ENCODE data around the gene DEUP1.

DEUP1 gene

DNA sequence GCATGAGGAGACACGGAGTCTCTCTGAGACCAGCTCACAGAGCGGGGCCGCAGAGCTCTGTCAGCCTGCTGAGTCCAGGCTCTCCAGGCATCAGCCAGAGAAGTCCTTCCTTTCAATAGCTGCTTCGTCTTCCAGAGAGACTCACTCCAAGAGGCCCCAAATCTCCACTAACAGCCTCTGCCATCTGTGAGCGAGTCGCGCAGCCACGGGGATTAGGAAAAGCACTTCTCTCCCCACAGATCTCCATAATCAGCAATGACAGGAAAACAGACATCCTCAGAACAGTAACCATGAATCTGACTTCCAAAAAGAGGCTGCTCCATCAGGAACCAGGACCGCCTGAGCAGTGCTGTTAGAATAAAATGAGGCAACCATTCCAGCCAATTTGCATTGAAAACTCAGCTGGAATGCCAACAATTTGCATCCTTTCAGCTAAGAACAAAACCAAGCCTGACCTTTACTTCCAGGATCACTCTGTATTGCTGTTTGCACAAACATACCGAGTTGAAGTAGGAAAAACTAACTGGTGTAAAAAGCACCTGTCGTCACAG lies 147.2 kb downstream of the DEUP1 start:
- Histone ChIP-seq H3K9me3 (ENCODE audit: low read length) (no peaks in the 10 kb centered on the region), H3K4me2 (ENCODE audit: low read length) (no peak overlapping the region), H3K27ac (ENCODE audit: low read depth, low read length, poor library complexity, severe bottlenecking) (no peak overlapping the region), H3K4me3 (ENCODE audit: low read depth, low read length, poor library complexity, severe bottlenecking) (no peak overlapping the region), H3K9me2 (ENCODE audit: low read depth, low read length) (no peaks in the 10 kb centered on the region), H3K36me3 (ENCODE audit: insufficient read depth, low read length) (no peaks in the 10 kb centered on the region), H3K79me2 (ENCODE audit: insufficient read depth, low read length) (no peaks in the 10 kb centered on the region), H4K20me1 (ENCODE audit: insufficient read depth, low read length) (no peaks in the 10 kb centered on the region), H3K9ac (ENCODE audit: low read length) (no peak overlapping the region), H3K4me1 (ENCODE audit: insufficient read depth, low read length, severe bottlenecking) (no peaks in the 10 kb centered on the region), H2AFZ (ENCODE audit: low read length) (no peak overlapping the region), H3K27me3 (ENCODE audit: insufficient read depth, low read length) (no peaks in the 10 kb centered on the region), H3F3A (ENCODE audit: insufficient read depth, low read length) (no peaks in the 10 kb centered on the region)
- TF ChIP-seq EZH2 (IDR thresholded peaks at IDR 0.05; ENCODE audit: borderline replicate concordance, low read length) (no peak), CTCF (IDR thresholded peaks at IDR 0.05; ENCODE audit: low read length) (no peak)

DNA sequence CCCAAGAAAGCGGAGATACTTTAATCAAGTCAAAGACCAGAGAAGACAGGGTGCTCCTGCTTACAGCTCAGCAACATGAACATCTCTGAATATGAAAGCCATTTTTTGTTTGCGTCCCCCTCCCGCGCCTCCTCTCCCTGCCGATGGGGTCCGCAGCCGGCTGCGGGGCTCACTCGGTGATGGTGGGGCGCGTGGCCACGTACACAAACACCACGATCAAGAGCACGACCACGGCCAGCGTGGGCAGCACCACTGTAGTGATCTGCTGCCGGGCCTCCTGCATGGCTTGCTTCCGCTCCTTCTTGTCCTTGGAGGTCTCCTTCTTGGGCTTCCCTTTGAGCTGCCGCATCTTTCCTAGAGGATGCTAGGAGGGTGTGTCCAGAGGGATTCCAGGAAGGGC lies 148.3 kb downstream of the DEUP1 start:
- H3K9me3 ChIP-seq (ENCODE audit: low read length), result no peaks in the 10 kb centered on the region
- H3K27ac ChIP-seq (ENCODE audit: low read depth, low read length, poor library complexity, severe bottlenecking), result no peak overlapping the region
- H3K9me2 ChIP-seq (ENCODE audit: low read depth, low read length), result no peaks in the 10 kb centered on the region

DNA sequence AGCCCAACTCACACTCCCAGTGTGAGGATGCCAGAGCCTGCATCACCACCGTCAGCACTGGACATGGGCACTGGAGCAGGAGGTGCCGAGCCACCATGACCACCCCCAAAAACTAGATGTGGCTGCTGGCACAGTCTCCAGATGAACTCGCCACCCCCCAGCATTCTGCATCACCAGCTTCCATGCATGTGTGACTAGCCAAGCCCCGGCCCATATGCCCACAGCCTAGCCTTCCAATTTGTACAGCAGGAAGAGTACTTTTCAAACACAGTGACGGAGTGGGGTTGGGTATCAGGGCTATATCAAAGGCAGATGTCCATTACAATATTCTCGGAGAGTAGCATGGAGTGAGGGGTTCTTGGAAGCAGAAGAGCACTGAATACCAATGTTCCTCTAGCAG lies 149.7 kb downstream of the DEUP1 start:
- Histone ChIP-seq H3K9me3 (ENCODE audit: low read length) (no peaks in the 10 kb centered on the region), H2AFZ (ENCODE audit: low read length) (no peak overlapping the region), H3K79me2 (ENCODE audit: insufficient read depth, low read length) (no peaks in the 10 kb centered on the region), H3K4me3 (ENCODE audit: low read depth, low read length, poor library complexity, severe bottlenecking) (no peak overlapping the region), H3K4me1 (ENCODE audit: insufficient read depth, low read length, severe bottlenecking) (no peaks in the 10 kb centered on the region), H3K27me3 (ENCODE audit: insufficient read depth, low read length) (no peaks in the 10 kb centered on the region), H4K20me1 (ENCODE audit: insufficient read depth, low read length) (no peaks in the 10 kb centered on the region), H3K9ac (ENCODE audit: low read length) (no peak overlapping the region), H3F3A (ENCODE audit: insufficient read depth, low read length) (no peaks in the 10 kb centered on the region), H3K27ac (ENCODE audit: low read depth, low read length, poor library complexity, severe bottlenecking) (no peak overlapping the region), H3K9me2 (ENCODE audit: low read depth, low read length) (no peaks in the 10 kb centered on the region), H3K36me3 (ENCODE audit: insufficient read depth, low read length) (no peaks in the 10 kb centered on the region), H3K4me2 (ENCODE audit: low read length) (no peak overlapping the region)
- TF ChIP-seq EZH2 (IDR thresholded peaks at IDR 0.05; ENCODE audit: borderline replicate concordance, low read length) (no peak), CTCF (IDR thresholded peaks at IDR 0.05; ENCODE audit: low read length) (no peak)

More for the DNA sequence above, 148.3 kb downstream of the DEUP1 start:
- H4K20me1 ChIP-seq (ENCODE audit: insufficient read depth, low read length), result no peaks in the 10 kb centered on the region
- no peaks in the 10 kb centered on the region for H3K36me3 ChIP-seq (ENCODE audit: insufficient read depth, low read length)
- no peak overlapping the region for H3K4me3 ChIP-seq (ENCODE audit: low read depth, low read length, poor library complexity, severe bottlenecking)
- no peak for TF ChIP-seq CTCF (IDR thresholded peaks at IDR 0.05; ENCODE audit: low read length)
- no peak for TF ChIP-seq EZH2 (IDR thresholded peaks at IDR 0.05; ENCODE audit: borderline replicate concordance, low read length)
- H3K9ac ChIP-seq (ENCODE audit: low read length), result no peak overlapping the region
- H2AFZ ChIP-seq (ENCODE audit: low read length), result no peak overlapping the region
- no peaks in the 10 kb centered on the region for H3K27me3 ChIP-seq (ENCODE audit: insufficient read depth, low read length)
- H3F3A ChIP-seq (ENCODE audit: insufficient read depth, low read length), result no peaks in the 10 kb centered on the region
- no peaks in the 10 kb centered on the region for H3K79me2 ChIP-seq (ENCODE audit: insufficient read depth, low read length)
- H3K4me2 ChIP-seq (ENCODE audit: low read length), result no peak overlapping the region
- no peaks in the 10 kb centered on the region for H3K4me1 ChIP-seq (ENCODE audit: insufficient read depth, low read length, severe bottlenecking)
